ENCODE results near the gene IGFBP5. TPM values are rescaled to one million over a fixed set of nuclear protein-coding genes. Genes with fewer than 3 reads are reported as not detected.

Gene IGFBP5
- total and polyA plus RNA-seq, 2 of the 8 experiments (the other 6 are each of a cell fraction or from before 2014, with no cell fraction given) = 2.2 to 2.5 TPM

DNA sequence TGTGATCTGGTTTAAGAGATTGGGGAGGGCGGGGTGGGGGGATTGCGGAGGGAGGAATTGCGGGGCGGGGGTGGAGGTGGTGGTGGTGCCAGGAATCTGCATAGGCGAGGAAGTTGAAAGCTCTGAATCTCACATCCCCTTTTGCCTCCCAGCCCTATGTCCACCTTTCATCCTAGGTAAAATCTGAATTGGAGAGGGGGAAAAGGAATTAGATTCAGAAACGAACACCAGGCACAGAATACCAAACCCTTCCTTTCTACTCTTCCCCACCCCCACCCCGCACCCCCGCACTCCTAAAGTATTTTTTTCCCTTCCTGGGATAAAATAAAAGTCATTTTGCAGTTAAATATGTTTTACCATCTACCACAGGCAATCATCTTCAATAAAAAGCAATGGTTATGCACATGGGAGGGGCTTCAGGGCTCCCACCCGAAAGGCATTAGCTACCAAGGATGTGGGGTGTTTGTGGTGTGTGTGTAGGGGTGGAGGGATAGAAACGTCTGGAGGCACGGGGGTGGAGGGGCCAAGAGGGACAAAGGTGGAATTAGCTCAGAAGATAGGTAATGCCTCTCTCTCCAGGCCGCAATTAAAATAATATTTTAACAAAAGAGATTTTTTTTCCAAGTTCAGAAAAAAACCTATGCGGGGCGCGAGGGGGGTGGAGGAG is 1.8 kb downstream of the IGFBP5 start (continued):
- no peak for TF ChIP-seq CHD1 (IDR thresholded peaks at IDR 0.05; ENCODE audit: low read depth, low read length)
- TF ChIP-seq, protein P1, sequence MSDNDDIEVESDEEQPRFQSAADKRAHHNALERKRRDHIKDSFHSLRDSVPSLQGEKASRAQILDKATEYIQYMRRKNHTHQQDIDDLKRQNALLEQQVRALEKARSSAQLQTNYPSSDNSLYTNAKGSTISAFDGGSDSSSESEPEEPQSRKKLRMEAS (IDR thresholded peaks at IDR 0.05) = no peak
- TF ChIP-seq, protein P2, sequence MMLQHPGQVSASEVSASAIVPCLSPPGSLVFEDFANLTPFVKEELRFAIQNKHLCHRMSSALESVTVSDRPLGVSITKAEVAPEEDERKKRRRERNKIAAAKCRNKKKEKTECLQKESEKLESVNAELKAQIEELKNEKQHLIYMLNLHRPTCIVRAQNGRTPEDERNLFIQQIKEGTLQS (IDR thresholded peaks at IDR 0.05; ENCODE audit: insufficient read depth, low read depth, low read length) = no peak

Measured in H1 (cell line).